Neuronal stem cell (in vitro differentiated cells): ENCODE results near the gene CARS2.
"Not testable (repeated sequence)": the region's sequence is repeated elsewhere in the genome, so short reads cannot be mapped to it uniquely, and the experiment has no call there.

Experiments used
- DNase-seq: peaks from one replicate; pipeline ENCODE4 v3.0.0-alpha.2; 2013; ENCODE audit warnings: low spot score
- H2AFZ ChIP-seq: one replicate; pipeline ENCODE4 v1.6.1; 2013; ENCODE audit warnings: mild to moderate bottlenecking, low read length, inconsistent platforms
- H2AK5ac ChIP-seq: 2 replicates; pipeline ENCODE4 v1.6.1; 2013; ENCODE audit warnings: low read depth, mild to moderate bottlenecking, inconsistent platforms, low read length, moderate library complexity, mixed read lengths
- H2BK120ac ChIP-seq: 2 replicates; pipeline ENCODE4 v1.6.1; 2013; ENCODE audit warnings: low read depth, mild to moderate bottlenecking, inconsistent platforms, low read length, moderate library complexity, mixed read lengths
- H2BK12ac ChIP-seq: one replicate; pipeline ENCODE4 v1.6.1; 2013; ENCODE audit warnings: low read length, inconsistent platforms
- H2BK15ac ChIP-seq: 2 replicates; pipeline ENCODE4 v1.6.1; 2013; ENCODE audit warnings: mild to moderate bottlenecking, low read length, inconsistent platforms, mixed read lengths
- H2BK5ac ChIP-seq: one replicate; pipeline ENCODE4 v1.6.1; 2013; ENCODE audit warnings: inconsistent platforms, mild to moderate bottlenecking, low read length, moderate library complexity
- H3K14ac ChIP-seq: one replicate; pipeline ENCODE4 v1.6.1; 2013; ENCODE audit warnings: low read length, inconsistent platforms
- H3K18ac ChIP-seq: 2 replicates; pipeline ENCODE4 v1.6.1; 2013; ENCODE audit warnings: low read length, inconsistent platforms
- H3K23ac ChIP-seq: 2 replicates; pipeline ENCODE4 v1.6.1; 2013; ENCODE audit warnings: low read depth, mild to moderate bottlenecking, mixed read lengths, low read length, inconsistent platforms; ENCODE audit not compliant: poor library complexity
- H3K27ac ChIP-seq: replicated peaks from 3 replicates; pipeline ENCODE4 v1.5.1; 2013; ENCODE audit warnings: low read length, inconsistent platforms
- H3K27me3 ChIP-seq, 3 experiments: 2 replicates each; pipeline ENCODE4 v1.6.1; 2013; ENCODE audit warnings: low read length in 3 of 3, mild to moderate bottlenecking in 2 of 3, inconsistent platforms in 1 of 3, low read depth in 1 of 3, mixed read lengths in 1 of 3, moderate library complexity in 1 of 3; ENCODE audit not compliant: control insufficient read depth in 3 of 3, insufficient read depth in 3 of 3
- H3K36me3 ChIP-seq, 2 donors: replicated peaks in 1 of 2; 2 replicates each; pipeline ENCODE4 v1.6.1; 2013; ENCODE audit warnings: low read length in 2 of 2; ENCODE audit not compliant: control insufficient read depth in 2 of 2, insufficient read depth in 2 of 2
- H3K4ac ChIP-seq: 2 replicates; pipeline ENCODE4 v1.6.1; 2013; ENCODE audit warnings: inconsistent platforms, mild to moderate bottlenecking, low read length, moderate library complexity
- H3K4me1 ChIP-seq, 2 donors: 1 replicate in 1 of 2; 2 replicates in 1 of 2; pipeline ENCODE4 v1.6.1; 2013; ENCODE audit warnings: low read length in 2 of 2, low read depth in 1 of 2; ENCODE audit not compliant: control insufficient read depth in 2 of 2, insufficient read depth in 1 of 2
- H3K4me2 ChIP-seq: one replicate; pipeline ENCODE4 v1.6.1; 2013; ENCODE audit warnings: mild to moderate bottlenecking, low read length, inconsistent platforms; ENCODE audit not compliant: insufficient read depth, poor library complexity, severe bottlenecking
- H3K4me3 ChIP-seq, 2 donors: 2 replicates each; pipeline ENCODE4 v1.5.1; 2013; ENCODE audit warnings: low read length in 2 of 2, mild to moderate bottlenecking in 2 of 2, inconsistent platforms in 1 of 2, moderate library complexity in 1 of 2
- H3K79me1 ChIP-seq: one replicate; pipeline ENCODE4 v1.6.1; 2013; ENCODE audit warnings: low read depth, mild to moderate bottlenecking, inconsistent platforms, low read length, moderate library complexity
- H3K9ac ChIP-seq: one replicate; pipeline ENCODE4 v1.6.1; 2013; ENCODE audit warnings: mild to moderate bottlenecking, low read depth, low read length, inconsistent platforms; ENCODE audit not compliant: poor library complexity
- H3K9me3 ChIP-seq, 2 donors: replicated peaks in 1 of 2; 2 replicates each; pipeline versions ENCODE3 to v1.6.1; 2013; ENCODE audit warnings: low read length in 2 of 2, mild to moderate bottlenecking in 2 of 2, inconsistent platforms in 1 of 2, low read depth in 1 of 2, mixed read lengths in 1 of 2, moderate library complexity in 1 of 2; ENCODE audit not compliant: control insufficient read depth in 2 of 2, insufficient read depth in 1 of 2
- H4K8ac ChIP-seq: one replicate; pipeline ENCODE4 v1.6.1; 2013; ENCODE audit warnings: low read depth, mild to moderate bottlenecking, inconsistent platforms, low read length, moderate library complexity
- H4K91ac ChIP-seq: one replicate; pipeline ENCODE4 v1.6.1; 2013; ENCODE audit warnings: low read length, low read depth, mild to moderate bottlenecking, inconsistent platforms; ENCODE audit not compliant: poor library complexity
- WGBS, 2 donors: extraction: QIAGEN DNeasy Blood & Tissue Kit; methylation state at CpG; one replicate each; pipeline ENCODE4 v1.1.7; 2013; ENCODE audit warnings: missing lambda C conversion rate in 2 of 2, mixed read lengths in 1 of 2; ENCODE audit not compliant: insufficient read length in 2 of 2, insufficient replicate concordance in 1 of 2; ENCODE audit errors: extremely low coverage in 2 of 2; 5-methylcytosine and 5-hydroxymethylcytosine counted together

Gene CARS2

GRCh38 chr13:110697842-110698241, 8.1 kb downstream of the CARS2 start:
- no peak overlapping the region for H3K4ac ChIP-seq
- no peak overlapping the region for H2BK12ac ChIP-seq
- H4K91ac ChIP-seq = no peak overlapping the region
- no peak overlapping the region for H2AK5ac ChIP-seq
- H2BK15ac ChIP-seq = no peak overlapping the region
- no peak overlapping the region for H3K18ac ChIP-seq
- no peak overlapping the region for H3K4me2 ChIP-seq
- no peak overlapping the region for H3K27ac ChIP-seq
- H2BK120ac ChIP-seq = no peak overlapping the region
- H3K9ac ChIP-seq = no peak overlapping the region
- H3K4me1 ChIP-seq = peaks cover 0 to 3% of the 10 kb centered on the region in 2 donors
- no peak overlapping the region for H2BK5ac ChIP-seq
- H3K36me3 ChIP-seq = peaks cover 12 to 89% of the 10 kb centered on the region in 2 donors
- H3K14ac ChIP-seq = no peak overlapping the region
- WGBS, 2 donors = no CpG with 5 or more reads among the region's 4 CpGs
- no peak overlapping the region for H4K8ac ChIP-seq
- H3K23ac ChIP-seq = no peak overlapping the region
- no peak overlapping the region for H3K4me3 ChIP-seq
- H3K9me3 ChIP-seq = no peaks in the 10 kb centered on the region
- no peak for DNase-seq
- H3K27me3 ChIP-seq = no peaks in the 10 kb centered on the region
- H2AFZ ChIP-seq = no peak overlapping the region
- H3K79me1 ChIP-seq = no peaks in the 10 kb centered on the region

GRCh38 chr13:110696776-110697175, 9.1 kb downstream of the CARS2 start:
- no peaks in the 10 kb centered on the region for H3K4me1 ChIP-seq
- DNase-seq = no peak
- no peak overlapping the region for H2BK15ac ChIP-seq
- H2AFZ ChIP-seq = no peak overlapping the region
- H3K4me3 ChIP-seq = no peak overlapping the region
- no peaks in the 10 kb centered on the region for H3K79me1 ChIP-seq
- H3K9ac ChIP-seq = no peak overlapping the region
- H4K8ac ChIP-seq = no peak overlapping the region
- no peak overlapping the region for H2BK120ac ChIP-seq
- no peak overlapping the region for H3K14ac ChIP-seq
- H2BK5ac ChIP-seq = no peak overlapping the region
- no peak overlapping the region for H2AK5ac ChIP-seq
- H4K91ac ChIP-seq = no peak overlapping the region
- no peak overlapping the region for H3K18ac ChIP-seq
- no peak overlapping the region for H3K4me2 ChIP-seq
- no CpG with 5 or more reads among the region's 10 CpGs for WGBS, 2 donors
- H3K4ac ChIP-seq = no peak overlapping the region
- no peak overlapping the region for H3K27ac ChIP-seq
- H3K9me3 ChIP-seq = no peaks in the 10 kb centered on the region
- no peak overlapping the region for H2BK12ac ChIP-seq
- H3K23ac ChIP-seq = no peak overlapping the region
- peaks cover 12 to 78% of the 10 kb centered on the region in 2 donors for H3K36me3 ChIP-seq
- H3K27me3 ChIP-seq = no peaks in the 10 kb centered on the region

- not testable (repeated sequence) for H3K23ac ChIP-seq, H3K14ac ChIP-seq, H3K18ac ChIP-seq, H2AK5ac ChIP-seq, H4K8ac ChIP-seq, H3K4me2 ChIP-seq, DNase-seq, H3K9ac ChIP-seq, H3K4ac ChIP-seq, H2BK5ac ChIP-seq, H2BK120ac ChIP-seq, H2AFZ ChIP-seq, H3K9me3 ChIP-seq, H4K91ac ChIP-seq, H2BK12ac ChIP-seq, H3K4me1 ChIP-seq, H3K4me3 ChIP-seq, H3K27ac ChIP-seq, H3K79me1 ChIP-seq, H3K27me3 ChIP-seq, H2BK15ac ChIP-seq
- peaks cover 12 to 78% of the 10 kb centered on the region in 2 donors for H3K36me3 ChIP-seq
- WGBS, 2 donors = no CpG with 5 or more reads among the region's 7 CpGs
These were observed 10.1 kb downstream of the CARS2 start for GRCh38 chr13:110695774-110696173.

GRCh38 chr13:110690516-110690915, 15.4 kb downstream of the CARS2 start:
- no peak overlapping the region for H3K27ac ChIP-seq
- no peaks in the 10 kb centered on the region for H3K4me1 ChIP-seq
- H3K23ac ChIP-seq = peak overlapping the region; percentile 91
- H3K4me3 ChIP-seq = no peak overlapping the region
- no peak overlapping the region for H3K4me2 ChIP-seq
- H2AFZ ChIP-seq = no peak overlapping the region
- H2BK12ac ChIP-seq = peak overlapping the region; percentile 41
- H2AK5ac ChIP-seq = no peak overlapping the region
- H2BK15ac ChIP-seq = no peak overlapping the region
- H3K18ac ChIP-seq = peak overlapping the region; percentile 64
- H3K9me3 ChIP-seq = no peaks in the 10 kb centered on the region
- peaks cover 16 to 81% of the 10 kb centered on the region in 2 donors for H3K36me3 ChIP-seq
- H3K4ac ChIP-seq = no peak overlapping the region
- H2BK120ac ChIP-seq = peak overlapping the region; percentile 61
- no peak overlapping the region for H3K9ac ChIP-seq
- H3K14ac ChIP-seq = peak overlapping the region; percentile 89
- H2BK5ac ChIP-seq = no peak overlapping the region
- WGBS, 2 donors = no CpG with 5 or more reads among the region's 8 CpGs
- H3K79me1 ChIP-seq = peaks cover 3% of the 10 kb centered on the region
- no peak overlapping the region for H4K91ac ChIP-seq
- no peak for DNase-seq
- no peak overlapping the region for H4K8ac ChIP-seq
- H3K27me3 ChIP-seq = no peaks in the 10 kb centered on the region
